T-helper 2 cell (primary cell): ENCODE data around the gene IDH3G.

ENCODE experiments used
- DNase-seq, 5 experiments: peaks; one replicate each; pipeline versions ENCODE4 v3.0.0 to v3.0.0-alpha.2; 2012 to 2022

The IDH3G gene

GRCh38 chrX:153814591-153815315 is 20.6 kb upstream of the IDH3G start:
- no peak for DNase-seq

- no peak for DNase-seq
These were observed 19.0 kb upstream of the IDH3G start for GRCh38 chrX:153813161-153813560.

- no peak for DNase-seq
These were observed 18.0 kb upstream of the IDH3G start for GRCh38 chrX:153812220-153812619.

GRCh38 chrX:153807976-153808375 is 13.8 kb upstream of the IDH3G start:
- no peak for DNase-seq

GRCh38 chrX:153806999-153807575 is 12.9 kb upstream of the IDH3G start:
- DNase-seq = no peak

- no peak for DNase-seq
These were observed 11.3 kb upstream of the IDH3G start for GRCh38 chrX:153805436-153805835.

- no peak for DNase-seq
These were observed 10.4 kb upstream of the IDH3G start for GRCh38 chrX:153804621-153805020.

- no peak for DNase-seq
These were observed 10.0 kb upstream of the IDH3G start for GRCh38 chrX:153804100-153804595.

- no peak for DNase-seq
These were observed 9.3 kb upstream of the IDH3G start for GRCh38 chrX:153803211-153804099.

- no peak for DNase-seq
These were observed 8.4 kb upstream of the IDH3G start for GRCh38 chrX:153802513-153803045.

- DNase-seq = no peak
These were observed 7.5 kb upstream of the IDH3G start for GRCh38 chrX:153801669-153802068.

- no peak for DNase-seq
These were observed 6.6 kb upstream of the IDH3G start for GRCh38 chrX:153800746-153801145.

GRCh38 chrX:153800177-153800722 is 6.1 kb upstream of the IDH3G start:
- DNase-seq = no peak

- no peak for DNase-seq
These were observed 5.2 kb upstream of the IDH3G start for GRCh38 chrX:153799326-153799725.

- no peak for DNase-seq
These were observed 3.3 kb upstream of the IDH3G start for GRCh38 chrX:153797415-153798015.

- DNase-seq = peak in 2 of 5 experiments; percentile 6 to 21
These were observed 982 bp upstream of the IDH3G start for GRCh38 chrX:153794897-153795816.

- no peak for DNase-seq
These were observed 884 bp downstream of the IDH3G start for GRCh38 chrX:153793291-153793690.

- no peak for DNase-seq
These were observed 1.8 kb downstream of the IDH3G start for GRCh38 chrX:153792368-153792767.

GRCh38 chrX:153791104-153791852 is 2.9 kb downstream of the IDH3G start:
- no peak for DNase-seq

- DNase-seq = no peak
These were observed 4.5 kb downstream of the IDH3G start for GRCh38 chrX:153789654-153790053.

- no peak for DNase-seq
These were observed 7.5 kb downstream of the IDH3G start for GRCh38 chrX:153786669-153787068.
